CD1c-positive myeloid dendritic cell (primary cell): ENCODE measurements around the gene POU2AF3.
"Not testable (repeated sequence)": the region's sequence is repeated elsewhere in the genome, so short reads cannot be mapped to it uniquely, and the experiment has no call there.

Experiments used
- DNase-seq: peaks from one replicate; pipeline ENCODE4 v3.0.0-alpha.2; 2016; ENCODE audit errors: extremely low spot score

The POU2AF3 gene, protein sequence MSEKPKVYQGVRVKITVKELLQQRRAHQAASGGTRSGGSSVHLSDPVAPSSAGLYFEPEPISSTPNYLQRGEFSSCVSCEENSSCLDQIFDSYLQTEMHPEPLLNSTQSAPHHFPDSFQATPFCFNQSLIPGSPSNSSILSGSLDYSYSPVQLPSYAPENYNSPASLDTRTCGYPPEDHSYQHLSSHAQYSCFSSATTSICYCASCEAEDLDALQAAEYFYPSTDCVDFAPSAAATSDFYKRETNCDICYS

DNA sequence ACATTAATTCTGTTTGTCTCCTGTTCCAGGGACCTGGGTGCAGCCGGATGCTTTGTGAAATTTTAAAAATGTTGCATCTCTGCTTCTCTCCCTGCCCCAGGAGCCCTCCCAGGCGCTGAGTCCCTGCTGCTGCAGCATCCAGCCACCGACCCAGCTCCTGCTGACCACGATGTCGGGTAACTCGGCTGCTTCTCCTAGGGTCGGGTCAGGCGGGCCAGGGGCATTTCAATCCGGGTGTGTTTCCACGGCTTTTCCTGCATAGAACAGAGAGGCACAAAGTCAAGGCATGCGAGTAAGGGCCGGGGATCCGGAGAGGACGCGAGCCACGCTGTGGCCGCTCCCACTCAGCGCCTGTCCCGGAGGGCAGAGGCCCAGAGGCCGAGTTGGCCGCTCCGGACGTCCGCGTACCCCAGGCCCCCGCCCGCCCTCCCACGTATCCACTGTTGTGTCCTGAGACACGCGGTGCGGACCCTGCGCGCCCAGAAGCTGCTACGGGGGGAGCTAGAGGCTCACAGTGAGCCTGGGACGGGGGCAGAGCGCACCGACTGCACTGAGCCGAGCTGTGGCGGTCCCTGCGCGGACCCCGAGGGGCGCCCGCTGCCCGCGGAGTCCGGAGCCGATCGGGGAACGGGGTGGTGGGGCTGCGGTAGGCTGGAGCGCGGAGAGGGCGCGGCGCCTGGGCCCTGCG lies at the start of gene POU2AF3:
TSS of gene POU2AF3 (plus strand) at position 134 of the 688 bp plus-strand sequence. CDS start at position 170, 36 bp downstream.
- no peak for DNase-seq

DNA sequence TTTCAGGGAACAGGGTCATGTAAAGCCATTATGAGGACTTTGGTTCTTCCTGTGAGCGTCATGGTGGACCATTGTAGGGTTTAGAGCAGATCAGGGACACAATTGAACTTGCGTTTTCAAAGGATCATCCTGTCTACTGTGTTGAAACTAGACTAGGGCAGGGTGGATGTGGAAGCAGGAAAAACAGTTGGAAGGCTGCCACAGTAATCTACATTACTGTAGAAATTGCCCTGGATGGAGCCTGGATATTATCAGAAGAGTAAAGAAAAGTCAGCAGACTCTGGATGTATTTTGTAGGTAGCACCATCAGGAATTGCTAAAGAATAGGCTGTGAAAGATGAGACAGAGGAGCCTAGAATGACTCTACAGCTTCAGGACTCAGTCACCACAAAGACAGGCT lies 47.4 kb upstream of the POU2AF3 start:
- DNase-seq = no peak

DNA sequence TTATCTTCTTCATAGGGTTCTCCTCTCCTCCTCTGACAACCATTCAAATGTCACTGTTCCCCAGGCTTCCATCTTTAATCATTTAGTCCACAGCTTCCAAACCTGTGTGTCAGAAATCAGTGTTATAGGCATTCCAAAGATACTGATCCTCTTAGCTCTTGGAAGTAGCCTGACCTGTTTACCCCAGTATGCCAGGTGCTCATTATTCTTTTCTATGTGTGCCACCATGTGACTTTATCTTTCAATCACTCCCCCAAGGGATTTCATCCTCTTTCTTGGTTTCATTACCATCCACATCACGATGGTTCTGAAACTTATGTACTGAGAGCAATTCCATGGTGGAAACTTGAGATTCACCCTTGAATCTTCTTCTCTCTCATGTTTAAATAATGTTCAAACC lies 45.2 kb upstream of the POU2AF3 start:
- DNase-seq = no peak

DNA sequence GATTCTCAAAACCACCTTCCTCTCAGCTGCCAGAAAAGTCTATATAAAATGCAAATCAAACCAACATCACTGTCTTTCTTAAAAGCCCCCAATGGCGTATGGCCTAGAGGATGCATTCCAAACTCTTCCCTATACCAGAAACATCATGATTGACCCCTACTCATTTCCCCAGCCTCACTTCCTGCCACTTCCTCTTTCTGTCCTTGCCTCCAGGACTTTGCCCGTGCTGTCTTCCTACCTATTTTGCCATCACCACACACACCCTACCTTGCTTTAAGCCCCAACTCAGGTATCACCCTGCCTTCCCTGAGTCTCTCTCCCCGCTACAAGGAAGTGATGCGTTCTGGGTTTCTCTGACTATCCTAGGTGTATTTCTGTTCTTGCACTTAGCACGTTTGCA lies 44.7 kb upstream of the POU2AF3 start:
- DNase-seq = no peak

DNA sequence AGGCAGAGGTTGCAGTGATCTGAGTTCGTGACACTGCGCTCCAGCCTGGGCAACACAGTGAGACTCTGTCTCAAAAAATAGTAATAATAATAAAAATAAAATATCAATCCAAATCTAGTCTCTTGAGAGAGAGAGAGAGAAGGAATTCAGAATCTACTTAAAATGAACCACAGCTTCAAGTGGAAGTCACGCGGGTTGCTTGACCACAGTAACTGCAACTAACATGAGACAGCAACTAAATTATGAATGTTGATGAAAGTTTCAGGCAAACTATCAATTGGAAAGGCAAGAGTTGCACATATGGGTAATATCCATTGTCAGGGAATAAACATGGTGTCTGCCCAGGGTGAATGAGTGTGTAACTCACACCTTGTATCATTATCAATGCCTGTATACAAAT lies 40.3 kb upstream of the POU2AF3 start:
- no peak for DNase-seq

DNA sequence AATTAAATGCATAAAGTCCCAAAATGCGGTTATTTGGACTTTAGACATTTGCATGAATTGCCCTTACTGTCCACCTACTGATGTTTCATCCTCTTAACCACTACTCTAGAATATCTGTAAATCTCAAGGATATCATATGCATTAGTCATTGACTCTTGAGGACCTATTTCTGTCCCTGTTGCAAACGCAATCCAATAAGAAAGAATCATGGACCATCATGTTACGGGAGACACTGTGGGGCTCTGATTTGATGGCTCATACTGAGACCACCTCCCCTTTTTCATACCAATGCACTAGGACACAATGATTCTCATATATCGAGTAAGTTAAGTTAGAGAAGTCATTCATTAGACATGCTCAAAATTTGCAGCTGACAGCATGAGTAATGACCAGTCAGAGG lies 38.5 kb upstream of the POU2AF3 start:
- DNase-seq = no peak

DNA sequence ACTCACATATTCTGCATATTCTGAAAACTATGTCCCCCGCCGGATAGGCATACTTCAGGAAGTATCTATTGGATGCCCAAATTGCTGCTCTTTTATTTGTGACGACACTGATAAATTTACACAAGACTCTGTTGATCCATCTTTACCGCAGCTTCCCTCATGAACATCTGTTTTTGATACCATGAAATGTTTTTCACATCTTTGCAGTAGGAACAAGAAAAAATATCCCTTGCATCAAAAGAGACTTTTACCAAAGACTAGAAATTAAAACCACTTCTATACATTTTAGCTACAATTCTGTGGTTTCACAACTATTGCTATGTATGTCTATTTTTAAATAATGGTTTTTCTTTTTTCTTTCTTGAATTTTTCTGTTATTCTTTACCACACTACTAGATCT lies 37.5 kb upstream of the POU2AF3 start:
- no peak for DNase-seq

DNA sequence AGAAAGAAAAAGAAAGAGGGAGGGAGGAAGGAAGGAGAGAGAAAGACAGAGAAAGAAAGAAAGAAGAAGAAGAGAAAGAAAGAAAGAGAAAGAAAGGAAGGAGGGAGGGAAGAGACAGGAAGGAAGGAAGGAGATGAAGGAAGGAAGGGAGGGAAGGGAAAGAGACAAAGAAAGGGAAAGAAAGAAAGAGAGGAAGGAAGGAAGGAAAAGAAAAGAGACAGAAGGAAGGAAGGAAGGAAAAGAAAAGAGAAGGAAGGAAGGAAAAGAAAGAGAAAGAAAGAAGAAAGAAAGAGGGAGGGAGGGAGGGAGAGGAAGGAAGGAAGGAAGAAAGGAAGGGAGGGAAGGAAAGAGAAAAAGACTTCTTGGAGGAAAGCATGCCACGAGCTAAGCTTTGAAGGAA lies 33.7 kb upstream of the POU2AF3 start:
- no peak for DNase-seq

DNA sequence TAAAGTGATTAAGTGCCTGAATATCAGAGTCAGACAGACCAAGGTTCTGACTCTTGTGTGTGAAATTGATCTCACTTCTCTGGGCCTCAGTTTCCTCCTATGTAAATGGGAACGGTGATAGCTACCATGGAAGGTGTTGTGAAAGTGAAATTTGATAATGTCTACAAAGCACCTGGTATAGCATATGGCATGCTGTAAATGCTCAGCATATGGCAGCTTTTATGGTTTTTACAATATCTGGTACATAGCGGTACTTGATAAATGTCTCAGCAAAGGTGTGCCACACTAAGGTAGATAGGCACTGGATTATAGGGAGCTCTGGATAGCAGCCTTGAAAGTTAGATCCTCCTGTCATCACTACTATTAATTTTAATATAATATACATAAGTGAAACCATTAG lies 32.9 kb upstream of the POU2AF3 start:
- no peak for DNase-seq

DNA sequence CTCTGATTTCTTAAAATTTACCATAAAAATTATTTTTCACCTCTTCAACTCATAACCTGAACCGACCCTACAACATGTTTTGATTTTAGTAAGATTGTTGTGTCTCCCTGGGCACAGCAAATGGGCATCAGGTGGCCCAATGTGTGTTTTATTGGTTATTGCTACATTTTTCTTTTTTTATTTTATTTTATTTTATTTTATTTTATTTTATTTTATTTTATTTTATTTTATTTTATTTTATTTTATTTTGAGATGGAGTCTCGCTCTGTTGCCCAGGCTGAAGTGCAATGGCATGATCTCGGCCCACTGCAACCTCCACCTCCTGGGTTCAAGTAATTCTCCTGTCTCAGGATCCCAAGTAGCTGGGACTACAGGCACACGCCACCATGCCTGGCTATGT lies 30.0 kb upstream of the POU2AF3 start:
- not testable (repeated sequence) for DNase-seq

DNA sequence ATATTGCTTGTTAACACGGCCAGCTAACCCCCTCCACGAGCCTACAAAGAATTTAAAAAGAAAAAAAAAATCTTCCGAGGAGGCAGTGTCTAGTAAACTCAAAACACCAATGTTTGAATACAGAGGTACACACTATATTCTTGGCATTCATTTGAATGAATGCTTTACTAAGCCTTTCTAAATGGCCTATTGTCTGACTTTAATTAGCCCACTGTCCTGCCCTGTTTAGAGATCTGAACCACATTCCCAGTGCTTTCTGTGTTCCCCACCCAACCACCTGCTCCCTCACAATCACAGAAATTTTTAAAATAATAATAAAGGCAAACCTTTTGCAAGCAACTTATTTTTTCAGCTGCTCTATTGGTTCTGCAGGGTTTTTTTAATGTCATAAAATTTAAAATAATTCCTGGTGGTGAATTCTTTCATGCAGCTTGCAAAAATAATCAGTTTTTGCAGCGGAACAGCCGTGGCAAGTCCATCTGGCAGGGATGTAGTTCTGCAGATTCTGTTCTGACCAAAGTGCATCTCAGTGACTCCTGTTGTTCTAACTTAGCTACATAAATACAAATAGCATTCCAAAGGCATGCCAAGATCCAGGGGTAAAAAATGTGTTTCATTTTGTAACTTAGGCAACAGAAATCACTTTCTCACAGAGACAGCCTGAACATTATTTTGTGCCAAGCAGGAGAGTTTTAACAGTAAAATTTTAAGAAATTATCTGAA lies 29.0 kb upstream of the POU2AF3 start:
- no peak for DNase-seq

DNA sequence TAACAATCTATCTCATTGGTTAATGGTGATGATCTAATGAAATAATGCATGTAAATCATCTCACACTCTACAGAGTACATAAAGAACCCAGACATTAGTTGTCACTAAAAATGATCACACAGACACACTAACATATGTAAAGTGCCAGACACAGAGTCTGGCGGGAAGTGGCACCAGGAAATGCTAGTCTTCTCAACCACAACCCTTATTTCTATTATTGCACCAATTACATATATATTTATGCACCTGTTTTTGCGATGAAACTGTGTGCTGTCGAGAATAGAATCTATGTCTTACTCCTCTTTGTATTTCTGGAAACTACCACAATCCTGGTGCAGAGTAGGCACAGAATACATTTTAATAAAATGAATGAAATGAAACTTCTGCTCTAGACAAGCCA lies 25.9 kb upstream of the POU2AF3 start:
- DNase-seq = no peak

DNA sequence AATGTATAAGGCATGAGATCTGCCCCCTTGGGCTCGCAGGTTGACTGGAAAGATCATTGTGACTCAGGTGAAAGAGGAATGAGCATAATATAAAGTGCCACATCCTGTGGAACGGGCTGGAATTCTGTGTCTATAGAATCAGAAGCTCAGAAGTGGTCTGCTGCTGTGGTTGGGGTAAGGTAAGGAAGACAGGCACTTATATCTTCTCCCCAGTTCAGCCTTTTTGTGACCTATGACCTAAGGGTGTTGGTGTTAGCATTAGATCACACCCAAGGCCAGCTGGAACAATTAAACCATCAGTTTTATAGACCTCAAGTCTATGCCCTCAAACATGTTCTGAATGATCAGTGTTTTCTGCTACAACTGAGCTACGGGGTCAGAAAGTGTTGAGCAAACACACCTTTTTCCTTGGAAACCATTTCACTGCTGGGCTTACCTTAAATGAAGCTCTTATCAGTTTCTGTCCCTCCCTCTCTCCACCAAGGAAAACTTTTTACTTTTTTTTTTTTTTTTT lies 15.7 kb upstream of the POU2AF3 start:
- no peak for DNase-seq

DNA sequence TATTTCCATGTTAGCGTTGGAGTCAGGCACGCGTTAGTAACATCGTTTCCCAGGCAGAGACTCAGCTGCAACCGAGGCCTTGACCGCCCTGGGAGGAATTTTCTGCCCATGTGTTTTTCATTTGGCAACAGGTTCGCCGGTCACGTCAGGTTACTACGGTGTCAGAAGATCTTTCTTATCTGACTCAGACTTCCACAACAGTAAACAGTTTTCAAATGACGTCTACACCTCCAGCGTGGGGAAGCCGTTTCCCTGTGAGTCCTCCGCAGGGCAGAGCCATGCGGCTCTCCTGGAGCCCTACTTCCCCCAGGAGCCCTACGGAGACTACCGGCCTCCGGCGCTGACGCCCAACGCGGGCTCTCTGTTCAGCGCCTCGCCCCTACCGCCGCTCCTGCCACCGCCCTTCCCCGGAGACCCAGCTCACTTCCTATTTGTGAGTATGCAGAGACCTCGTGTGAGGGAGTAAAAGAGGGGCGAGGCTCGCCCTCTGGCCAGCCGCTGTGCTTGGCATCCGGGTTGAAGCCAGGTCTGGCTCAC lies 14.3 kb upstream of the POU2AF3 start:
- DNase-seq = no peak

DNA sequence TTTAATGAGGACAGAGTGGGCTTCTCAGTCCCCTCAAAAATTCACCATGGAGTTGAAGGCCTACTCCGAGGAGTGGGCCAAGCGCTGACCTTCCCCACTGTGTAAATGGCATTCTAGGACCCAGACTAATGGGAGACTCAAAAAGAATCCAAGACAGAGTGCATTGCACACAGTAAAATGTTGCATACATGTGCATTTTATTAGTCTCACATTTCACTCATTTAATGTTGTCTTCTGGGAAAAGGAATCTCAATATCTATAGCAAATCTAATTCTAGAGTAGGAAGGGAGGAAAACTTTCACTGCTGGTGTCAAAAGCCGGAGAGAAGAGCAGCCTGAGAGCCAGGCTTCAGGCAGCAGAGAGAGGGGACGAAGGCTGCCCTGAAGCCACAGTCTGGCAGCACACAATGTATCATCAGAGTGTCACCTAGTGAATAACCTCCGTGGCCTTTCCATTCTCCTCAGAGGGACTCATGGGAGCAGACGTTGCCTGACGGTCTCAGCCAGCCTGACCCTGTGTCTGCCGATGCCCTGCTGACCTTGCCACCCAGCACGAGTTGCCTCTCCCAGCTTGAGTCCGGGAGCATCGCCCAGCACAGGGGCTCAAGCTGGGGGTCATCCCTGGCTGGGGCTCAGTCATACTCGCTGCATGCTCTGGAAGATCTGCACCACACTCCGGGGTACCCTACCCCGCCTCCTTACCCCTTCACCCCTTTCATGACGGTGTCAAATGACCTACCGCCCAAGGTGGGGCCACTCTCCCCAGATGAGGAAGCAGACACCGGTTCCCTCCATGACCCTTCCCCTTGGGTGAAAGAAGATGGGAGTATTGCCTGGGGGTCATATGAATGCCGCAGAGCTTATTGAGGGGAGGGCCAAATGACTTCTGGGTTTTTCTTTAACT lies 12.9 kb upstream of the POU2AF3 start:
- no peak for DNase-seq

DNA sequence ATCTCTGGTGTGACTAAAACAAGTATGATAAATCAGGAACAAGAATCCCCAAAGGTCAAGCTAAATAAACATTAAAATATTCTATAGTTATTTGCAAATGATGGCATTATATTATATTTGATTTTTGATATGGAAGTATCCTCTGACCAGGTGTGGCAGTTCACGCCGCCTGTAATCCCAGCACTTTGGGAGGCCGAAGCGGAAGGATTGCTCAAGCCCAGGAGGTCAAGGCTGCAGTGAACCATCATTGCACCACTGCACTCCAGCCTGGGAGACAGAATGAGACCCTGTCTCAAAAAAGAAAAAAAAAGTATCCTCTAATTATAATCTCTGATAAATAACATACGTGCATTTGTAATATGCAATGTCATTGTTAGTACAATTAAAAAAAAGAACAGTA lies 6.6 kb upstream of the POU2AF3 start:
- DNase-seq = no peak

DNA sequence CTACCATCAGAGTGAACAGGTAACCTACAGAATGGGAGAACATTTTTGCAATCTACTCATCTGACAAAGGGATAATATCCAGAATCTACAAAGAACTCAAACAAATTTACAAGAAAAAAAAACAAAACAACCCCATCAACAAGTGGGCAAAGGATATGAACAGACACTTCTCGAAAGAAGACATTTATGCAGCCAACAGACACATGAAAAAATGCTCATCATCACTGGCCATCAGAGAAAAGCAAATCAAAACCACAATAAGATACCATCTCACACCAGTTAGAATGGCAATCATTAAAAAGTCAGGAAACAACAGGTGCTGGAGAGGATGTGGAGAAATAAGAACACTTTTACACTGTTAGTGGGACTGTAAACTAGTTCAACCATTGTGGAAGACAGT lies 5.9 kb upstream of the POU2AF3 start:
- not testable (repeated sequence) for DNase-seq

DNA sequence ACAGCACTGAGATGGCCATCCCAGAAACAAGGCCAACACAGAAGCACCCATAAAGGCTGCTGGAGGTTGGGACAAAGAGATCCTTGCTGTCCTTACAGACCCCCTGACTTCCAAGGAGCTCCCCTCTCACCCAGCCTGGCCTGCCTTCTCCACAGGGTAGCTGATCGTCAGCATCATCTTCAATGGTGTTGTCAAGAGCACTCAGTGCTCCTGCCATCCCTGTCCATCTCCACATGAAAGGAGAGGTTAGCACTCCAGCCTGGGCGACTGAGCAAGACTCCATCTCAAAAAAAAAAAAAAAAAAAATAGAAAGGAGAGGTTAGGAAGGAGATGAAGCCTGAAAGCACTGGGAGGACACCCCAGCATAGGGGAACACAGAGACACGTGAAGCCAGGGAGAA lies 2.1 kb upstream of the POU2AF3 start:
- DNase-seq = no peak

DNA sequence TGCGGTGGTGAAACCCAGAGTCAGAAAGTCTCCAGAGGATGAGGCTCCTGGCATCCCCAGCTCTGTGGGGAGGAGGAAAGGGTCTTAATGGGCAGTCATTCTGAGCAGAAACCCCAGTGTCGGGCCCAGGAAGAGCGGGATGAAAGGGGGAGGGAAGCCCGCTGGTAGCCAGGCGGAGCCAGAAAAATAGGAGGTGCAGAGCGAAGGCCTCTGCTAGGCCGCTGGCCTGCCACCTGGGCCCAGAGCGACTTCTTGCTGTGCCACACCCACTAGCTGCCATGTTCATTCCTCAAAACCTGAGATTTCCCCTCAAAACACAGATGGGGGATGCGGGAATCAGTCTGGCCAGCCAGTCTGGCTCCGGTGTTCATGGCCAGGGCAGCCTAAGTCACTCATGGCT lies 650 bp upstream of the POU2AF3 start:
- no peak for DNase-seq

DNA sequence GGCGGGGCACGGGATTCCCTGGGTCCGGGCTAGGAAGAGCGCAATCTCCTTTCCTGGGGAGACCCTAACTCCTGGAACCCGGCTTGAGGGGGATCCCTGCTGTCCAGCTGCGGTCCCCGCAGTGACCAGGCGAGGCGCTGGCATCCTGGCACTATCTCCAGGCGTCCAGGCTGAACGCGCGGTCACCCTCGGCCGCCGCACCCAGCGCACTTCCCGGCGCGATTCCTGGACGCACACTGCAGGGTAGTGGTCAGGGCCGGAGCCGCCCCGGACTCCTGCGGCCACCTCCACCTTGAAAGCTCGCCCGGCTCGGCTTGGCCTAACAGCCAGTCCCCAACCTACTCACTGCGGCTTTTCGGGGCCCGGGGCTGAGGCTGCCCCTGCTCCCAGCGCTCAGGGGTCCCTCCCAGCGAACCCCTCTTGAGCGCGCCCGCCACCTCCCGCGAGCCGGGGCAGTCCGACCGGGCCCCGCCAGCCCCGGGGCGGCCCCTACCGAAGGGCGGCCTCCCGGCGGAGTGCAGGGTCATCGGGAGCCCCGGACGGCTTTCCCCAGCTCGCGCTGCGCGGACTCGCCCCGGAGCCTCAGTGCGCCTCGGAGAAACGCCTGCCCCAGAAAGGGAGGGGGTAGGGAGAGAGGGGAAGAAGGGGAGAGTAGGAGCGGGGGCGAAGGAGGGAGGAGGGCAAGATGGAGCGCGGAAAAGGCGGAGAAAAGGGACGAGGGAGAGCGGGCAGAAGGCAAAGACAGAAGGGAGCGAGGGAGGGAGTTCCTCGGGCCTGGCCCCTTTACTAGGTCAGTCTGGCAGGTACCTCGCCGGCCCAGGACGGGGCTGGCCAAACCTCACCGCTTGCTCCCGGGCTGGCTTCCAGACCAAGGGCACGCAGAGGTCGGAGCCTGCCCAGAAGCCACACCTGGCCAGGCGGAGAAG lies 1.0 kb downstream of the POU2AF3 start:
- DNase-seq = no peak
